WTC11 (cell line): ENCODE results near the gene PTPRT.

Source experiments
- CREB1 ChIP-seq: sonication (generic); formaldehyde crosslinking; IDR thresholded peaks from 2 replicates; pipeline ENCODE4 v1.8.0; 2023; ENCODE audit warnings: mild to moderate bottlenecking, missing genetic modification reagents
- CREM ChIP-seq: sonication (generic); formaldehyde crosslinking; IDR thresholded peaks from 2 replicates; pipeline ENCODE4 v1.8.1; 2022; ENCODE audit warnings: mild to moderate bottlenecking, missing genetic modification reagents, moderate library complexity
- CTCF ChIP-seq: fragments of 200-600 bp; IDR thresholded peaks from 2 replicates; pipeline ENCODE4 v1.8.0; 2022; ENCODE audit warnings: antibody characterized with exemption
- FOXP4 ChIP-seq: sonication (generic); formaldehyde crosslinking; IDR thresholded peaks from 2 replicates; pipeline ENCODE4 v1.8.0; 2022; ENCODE audit warnings: mild to moderate bottlenecking, missing genetic modification reagents
- HMGXB4 ChIP-seq: sonication (generic); formaldehyde crosslinking; IDR thresholded peaks from 2 replicates; pipeline ENCODE4 v1.8.1; 2023; ENCODE audit warnings: mild to moderate bottlenecking, moderate library complexity, missing genetic modification reagents
- NR2C2 ChIP-seq: sonication (generic); formaldehyde crosslinking; IDR thresholded peaks from 2 replicates; pipeline ENCODE4 v1.8.0; 2022; ENCODE audit warnings: mild to moderate bottlenecking, missing genetic modification reagents
- PREB ChIP-seq: sonication (generic); formaldehyde crosslinking; IDR thresholded peaks from 2 replicates; pipeline ENCODE4 v1.8.1; 2022; ENCODE audit warnings: mild to moderate bottlenecking, missing genetic modification reagents, moderate library complexity, borderline replicate concordance
- ZNF317 ChIP-seq: sonication (generic); formaldehyde crosslinking; IDR thresholded peaks from 2 replicates; pipeline ENCODE4 v1.8.1; 2023; ENCODE audit warnings: low read depth, mild to moderate bottlenecking, moderate library complexity, missing genetic modification reagents, borderline replicate concordance

- no peak for TF ChIP-seq CREB1 (CRISPR knock-in tag)
- TF ChIP-seq CTCF: no peak
- TF ChIP-seq CREM (CRISPR knock-in tag): no peak
- no peak for TF ChIP-seq FOXP4 (CRISPR knock-in tag)
- TF ChIP-seq PREB: no peak
- no peak for TF ChIP-seq HMGXB4 (CRISPR knock-in tag)
- TF ChIP-seq NR2C2 (CRISPR knock-in tag): no peak
- no peak for TF ChIP-seq ZNF317 (CRISPR knock-in tag)
Measured at GRCh38 chr20:42441196-42441863, 748.4 kb downstream of the PTPRT start.
